Mesendoderm (in vitro differentiated cells): Measurements from ENCODE around the gene SH3BGR. TPM values are rescaled to one million over a fixed set of nuclear protein-coding genes. Genes with fewer than 3 reads are reported as not detected.
A peak's percentile ranks its signal among the peaks of the same experiment; 100 is the strongest.
"Not testable (repeated sequence)": the region's sequence is repeated elsewhere in the genome, so short reads cannot be mapped to it uniquely, and the experiment has no call there.

Experiments
- DNase-seq: peaks from one replicate; pipeline ENCODE4 v3.0.0; 2013
- H2AK5ac ChIP-seq: 2 replicates; pipeline ENCODE4 v1.6.1; 2013; ENCODE audit warnings: low read length, inconsistent platforms
- H2BK120ac ChIP-seq: 2 replicates; pipeline ENCODE4 v1.6.1; 2013; ENCODE audit warnings: low read depth, mild to moderate bottlenecking, low read length, moderate library complexity, mixed read lengths
- H2BK15ac ChIP-seq: replicated peaks from 2 replicates; pipeline ENCODE4 v1.6.1; 2013; ENCODE audit warnings: low read depth, mild to moderate bottlenecking, moderate library complexity
- H2BK5ac ChIP-seq: 2 replicates; pipeline ENCODE4 v1.6.1; 2013; ENCODE audit warnings: low read length, inconsistent platforms
- H3K18ac ChIP-seq: 2 replicates; pipeline ENCODE4 v1.6.1; 2013; ENCODE audit warnings: mild to moderate bottlenecking, low read length, mixed read lengths
- H3K23ac ChIP-seq: one replicate; pipeline ENCODE4 v1.6.1; 2013; ENCODE audit warnings: low read length
- H3K27ac ChIP-seq: 2 replicates; pipeline ENCODE4 v1.5.1; 2013; ENCODE audit warnings: low read depth, mild to moderate bottlenecking, inconsistent platforms, low read length, moderate library complexity
- H3K27me3 ChIP-seq: 2 replicates; pipeline ENCODE4 v1.6.1; 2013; ENCODE audit warnings: low read length, control low read depth, mild to moderate bottlenecking, inconsistent platforms; ENCODE audit not compliant: insufficient read depth, poor library complexity
- H3K36me3 ChIP-seq: 2 replicates; pipeline ENCODE4 v1.6.1; 2013; ENCODE audit warnings: low read length, inconsistent platforms; ENCODE audit not compliant: control insufficient read depth, insufficient read depth
- H3K4ac ChIP-seq: one replicate; pipeline ENCODE4 v1.6.1; 2013; ENCODE audit warnings: low read depth, mild to moderate bottlenecking, low read length, moderate library complexity
- H3K4me1 ChIP-seq: 2 replicates; pipeline ENCODE4 v1.6.1; 2013; ENCODE audit warnings: low read depth, low read length, inconsistent platforms; ENCODE audit not compliant: control insufficient read depth
- H3K4me2 ChIP-seq: 2 replicates; pipeline ENCODE4 v1.6.1; 2013; ENCODE audit warnings: low read length
- H3K4me3 ChIP-seq: 2 replicates; pipeline ENCODE4 v1.5.1; 2013; ENCODE audit warnings: mild to moderate bottlenecking, low read length
- H3K56ac ChIP-seq: one replicate; pipeline ENCODE4 v1.6.1; 2013; ENCODE audit warnings: low read length
- H3K79me1 ChIP-seq: 2 replicates; pipeline ENCODE4 v1.6.1; 2013; ENCODE audit warnings: low read length, inconsistent platforms
- H3K79me2 ChIP-seq: 2 replicates; pipeline ENCODE4 v1.6.1; 2013; ENCODE audit warnings: mild to moderate bottlenecking, low read length; ENCODE audit not compliant: control insufficient read depth, insufficient read depth
- H3K9ac ChIP-seq: 2 replicates; pipeline ENCODE4 v1.6.1; 2013; ENCODE audit warnings: low read length, inconsistent platforms
- H4K5ac ChIP-seq: one replicate; pipeline ENCODE4 v1.6.1; 2013; ENCODE audit warnings: low read length
- H4K8ac ChIP-seq: one replicate; pipeline ENCODE4 v1.6.1; 2013; ENCODE audit warnings: low read depth, mild to moderate bottlenecking, control low read depth, low read length, moderate library complexity
- WGBS: extraction: QIAGEN DNeasy Blood & Tissue Kit; methylation state at CpG from one replicate; pipeline ENCODE4 v1.1.7; 2013; ENCODE audit warnings: low lambda C conversion rate, missing lambda C conversion rate; ENCODE audit not compliant: insufficient coverage; ENCODE audit errors: extremely low coverage; 5-methylcytosine and 5-hydroxymethylcytosine counted together
- polyA plus RNA-seq, 2 experiments: library from polyadenylated mRNA; stranded (reverse); fragments of 200-250 nt; gene quantifications; one replicate each; pipeline ENCODE4 v1.2.3, GENCODE V29; 2013

The SH3BGR gene
- 12.2 TPM for polyA plus RNA-seq (2013, experiment 1 of 2)
- polyA plus RNA-seq (2013, experiment 2 of 2): 11.7 TPM

DNA sequence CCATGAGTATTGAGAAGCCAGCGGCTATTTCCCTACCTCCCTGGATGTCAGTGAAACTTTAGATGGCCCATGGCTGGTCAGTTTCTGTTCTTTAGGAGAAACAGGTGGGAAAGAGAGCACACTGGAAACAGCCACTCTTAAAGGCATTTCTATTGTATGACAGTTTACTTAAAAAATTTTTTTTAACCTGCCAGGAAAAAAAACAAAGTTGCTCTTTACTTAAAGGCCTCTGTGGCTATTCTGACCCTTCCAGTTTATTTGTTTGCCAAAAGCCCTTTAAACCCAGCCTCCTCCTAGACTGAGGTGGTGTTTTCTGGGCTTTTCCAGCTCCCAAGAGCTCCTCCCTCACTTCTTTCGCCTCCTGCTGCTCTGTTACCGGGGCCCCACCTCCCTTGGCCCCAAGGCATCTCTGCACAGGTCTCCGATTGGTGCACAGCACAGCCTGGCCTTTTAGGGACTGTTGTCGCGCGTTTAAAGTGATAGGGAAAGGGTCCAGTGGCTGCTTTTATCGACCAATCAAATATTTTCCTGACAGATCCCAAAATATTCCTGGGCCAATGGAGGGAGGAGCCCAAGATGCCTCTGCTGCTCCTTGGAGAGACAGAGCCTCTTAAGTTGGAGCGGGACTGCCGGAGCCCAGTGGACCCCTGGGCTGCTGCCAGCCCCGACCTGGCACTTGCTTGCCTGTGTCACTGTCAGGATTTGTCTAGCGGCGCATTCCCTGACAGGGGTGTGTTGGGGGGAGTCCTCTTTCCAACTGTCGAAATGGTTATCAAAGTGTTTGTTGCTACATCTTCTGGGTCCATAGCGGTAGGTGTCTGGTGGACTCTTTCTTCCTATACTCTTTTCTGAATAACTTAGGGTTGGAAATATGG lies at the start of gene SH3BGR:
TSS of gene SH3BGR (plus strand) at position 639 of the 875 bp plus-strand sequence. CDS start at position 766, 127 bp downstream.
- Histone ChIP-seq H3K27me3 (no peaks in the 10 kb centered on the region), H2BK15ac (no peak within 1 kb of the TSS), H3K23ac (no peak within 1 kb of the TSS), H2BK120ac (no peak within 1 kb of the TSS), H3K9ac (no peak within 1 kb of the TSS), H3K4me3 (no peak within 1 kb of the TSS), H4K8ac (no peak within 1 kb of the TSS), H4K5ac (no peak within 1 kb of the TSS), H3K4ac (no peak within 1 kb of the TSS), H3K27ac (peak within 1 kb of the TSS; percentile 54), H2AK5ac (no peak within 1 kb of the TSS), H3K18ac (peak within 1 kb of the TSS; percentile 52), H3K36me3 (no peaks in the 10 kb centered on the region), H3K56ac (peak within 1 kb of the TSS; percentile 8), H3K79me2 (no peaks in the 10 kb centered on the region), H3K4me1 (peaks cover 1% of the 10 kb centered on the region), H3K79me1 (no peaks in the 10 kb centered on the region), H2BK5ac (no peak within 1 kb of the TSS), H3K4me2 (no peak within 1 kb of the TSS)
- DNase-seq: peak; percentile 89
- WGBS: no CpG with 5 or more reads among the region's 15 CpGs

GRCh38 chr21:39406065-39406464 lies 45.7 kb upstream of the SH3BGR start:
- Histone ChIP-seq H4K5ac (no peak overlapping the region), H3K27ac (no peak overlapping the region), H3K23ac (no peak overlapping the region), H3K4me3 (no peak overlapping the region), H3K9ac (no peak overlapping the region), H2BK120ac (no peak overlapping the region), H3K18ac (no peak overlapping the region), H2BK15ac (no peak overlapping the region), H4K8ac (no peak overlapping the region), H3K56ac (no peak overlapping the region), H3K4ac (no peak overlapping the region), H3K4me1 (no peaks in the 10 kb centered on the region), H2AK5ac (no peak overlapping the region), H3K36me3 (no peaks in the 10 kb centered on the region), H3K4me2 (no peak overlapping the region), H3K79me2 (no peaks in the 10 kb centered on the region), H3K79me1 (no peaks in the 10 kb centered on the region), H2BK5ac (no peak overlapping the region), H3K27me3 (no peaks in the 10 kb centered on the region)
- WGBS: no CpG with 5 or more reads among the region's 2 CpGs
- no peak for DNase-seq

DNA sequence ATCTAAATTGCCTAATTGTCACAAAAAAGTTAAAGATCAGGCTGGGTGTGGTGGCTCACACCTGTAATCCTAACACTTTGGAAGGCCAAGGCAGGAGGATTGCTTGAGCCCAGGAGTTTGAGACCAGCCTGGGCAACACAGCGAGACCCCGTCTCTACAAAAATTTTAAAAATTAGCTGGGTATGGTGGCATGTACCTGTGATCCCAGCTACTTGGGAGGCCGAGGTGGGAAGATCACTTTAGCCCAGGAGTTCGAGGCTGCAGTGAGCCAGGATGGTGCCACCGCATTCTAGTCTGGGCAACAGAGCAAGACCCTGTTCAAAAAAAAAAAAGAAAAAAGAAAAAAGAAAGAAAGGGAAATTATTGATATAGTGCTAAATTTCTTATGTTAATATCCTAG lies 32.6 kb upstream of the SH3BGR start:
- not testable (repeated sequence) for H3K79me2 ChIP-seq, H3K79me1 ChIP-seq, H2BK15ac ChIP-seq, H2BK120ac ChIP-seq, H2BK5ac ChIP-seq, H3K36me3 ChIP-seq, DNase-seq, H2AK5ac ChIP-seq, H3K27ac ChIP-seq, H3K4ac ChIP-seq, H3K4me2 ChIP-seq, H4K5ac ChIP-seq, H3K23ac ChIP-seq, H3K27me3 ChIP-seq, H3K4me1 ChIP-seq, H3K56ac ChIP-seq, H3K9ac ChIP-seq, H3K4me3 ChIP-seq, H4K8ac ChIP-seq, H3K18ac ChIP-seq
- no CpG with 5 or more reads among the region's 5 CpGs for WGBS

DNA sequence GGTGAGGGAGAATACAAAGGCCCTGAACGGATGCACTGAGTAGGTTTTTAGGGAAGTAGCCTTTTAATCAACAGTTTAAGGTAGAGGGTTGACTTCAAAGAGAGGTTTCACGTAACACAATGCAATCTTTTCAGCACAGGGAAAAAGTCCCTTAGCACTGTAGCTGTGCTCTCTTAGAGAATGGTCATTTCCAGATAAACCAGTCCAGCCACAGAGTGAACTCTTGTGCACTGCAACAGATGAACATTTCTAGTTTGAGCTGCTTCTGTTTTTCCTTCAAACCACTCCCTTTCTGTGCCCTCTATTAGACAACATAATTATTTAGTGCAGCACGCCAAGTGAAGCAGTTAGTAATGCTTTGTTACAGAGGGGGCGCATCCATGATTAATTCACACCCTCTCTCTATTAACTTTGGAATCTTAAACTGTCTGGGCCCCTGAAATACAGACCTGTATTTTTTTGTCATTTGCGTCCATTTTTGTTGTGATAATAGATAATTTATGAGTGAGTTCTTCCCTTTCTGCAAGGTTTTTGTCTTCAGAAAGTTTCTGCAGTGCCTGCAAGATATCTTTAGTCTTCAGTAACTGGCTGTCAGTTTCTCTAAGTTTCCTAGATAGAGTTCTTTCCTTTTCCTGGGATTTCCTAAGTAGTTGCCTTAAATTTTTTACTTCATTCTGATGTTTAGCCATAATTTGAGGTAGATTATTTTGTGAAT lies 29.1 kb upstream of the SH3BGR start:
- no peak overlapping the region for H4K5ac ChIP-seq
- no CpG with 5 or more reads among the region's 5 CpGs for WGBS
- H3K4me3 ChIP-seq: no peak overlapping the region
- no peaks in the 10 kb centered on the region for H3K79me1 ChIP-seq
- H3K27ac ChIP-seq: no peak overlapping the region
- H3K56ac ChIP-seq: no peak overlapping the region
- H3K23ac ChIP-seq: no peak overlapping the region
- no peak overlapping the region for H2BK120ac ChIP-seq
- no peak overlapping the region for H4K8ac ChIP-seq
- no peak overlapping the region for H3K18ac ChIP-seq
- H3K9ac ChIP-seq: no peak overlapping the region
- H3K4me1 ChIP-seq: no peaks in the 10 kb centered on the region
- no peaks in the 10 kb centered on the region for H3K79me2 ChIP-seq
- no peak overlapping the region for H2AK5ac ChIP-seq
- H2BK5ac ChIP-seq: no peak overlapping the region
- no peak overlapping the region for H3K4ac ChIP-seq
- peak; percentile 11 for DNase-seq
- H2BK15ac ChIP-seq: no peak overlapping the region
- no peak overlapping the region for H3K4me2 ChIP-seq
- no peaks in the 10 kb centered on the region for H3K27me3 ChIP-seq
- H3K36me3 ChIP-seq: no peaks in the 10 kb centered on the region

GRCh38 chr21:39429445-39429844 lies 22.3 kb upstream of the SH3BGR start:
- no peak overlapping the region for H3K4ac ChIP-seq
- no peak overlapping the region for H3K4me3 ChIP-seq
- H3K23ac ChIP-seq: no peak overlapping the region
- H3K36me3 ChIP-seq: no peaks in the 10 kb centered on the region
- H3K27me3 ChIP-seq: no peaks in the 10 kb centered on the region
- H2BK5ac ChIP-seq: no peak overlapping the region
- H3K27ac ChIP-seq: peak overlapping the region; percentile 42
- no peak for DNase-seq
- H4K8ac ChIP-seq: no peak overlapping the region
- H2AK5ac ChIP-seq: no peak overlapping the region
- no peak overlapping the region for H4K5ac ChIP-seq
- no peaks in the 10 kb centered on the region for H3K79me1 ChIP-seq
- no peak overlapping the region for H2BK120ac ChIP-seq
- no CpG with 5 or more reads among the region's 2 CpGs for WGBS
- no peak overlapping the region for H2BK15ac ChIP-seq
- H3K18ac ChIP-seq: no peak overlapping the region
- no peak overlapping the region for H3K56ac ChIP-seq
- no peaks in the 10 kb centered on the region for H3K79me2 ChIP-seq
- H3K9ac ChIP-seq: no peak overlapping the region
- peaks cover 6% of the 10 kb centered on the region for H3K4me1 ChIP-seq
- H3K4me2 ChIP-seq: no peak overlapping the region
